DND-41 (cell line): ENCODE data around the gene MYLK3.

ENCODE experiments used
- ATAC-seq: fragments of 200-7000 bp; cut with Tn5 transposase; 3 replicates; pipeline ENCODE4 v1.9.1; 2021; ENCODE audit warnings: low read depth; ENCODE audit not compliant: insufficient read depth
- DNase-seq: peaks from one replicate; pipeline ENCODE4 v3.0.0-alpha.2; 2020
- H2AFZ ChIP-seq: 2 replicates; pipeline ENCODE4 v1.6.0; 2012; ENCODE audit warnings: low read depth, low read length
- H3K27ac ChIP-seq: 2 replicates; pipeline ENCODE4 v1.5.1; 2012; ENCODE audit warnings: low read length, inconsistent platforms
- H3K27me3 ChIP-seq: fragments of 200-600 bp; sonication (generic); 2 replicates; pipeline ENCODE4 v1.6.0; 2012; ENCODE audit warnings: low read length, mild to moderate bottlenecking, inconsistent platforms; ENCODE audit not compliant: insufficient read depth, poor library complexity
- H3K36me3 ChIP-seq: 2 replicates; pipeline ENCODE4 v1.5.1; 2012; ENCODE audit warnings: low read length, inconsistent platforms; ENCODE audit not compliant: insufficient read depth
- H3K4me1 ChIP-seq: 2 replicates; pipeline ENCODE4 v1.5.1; 2012; ENCODE audit warnings: mild to moderate bottlenecking, low read length; ENCODE audit not compliant: insufficient read depth
- H3K4me2 ChIP-seq: 2 replicates; pipeline ENCODE4 v1.6.0; 2012; ENCODE audit warnings: mild to moderate bottlenecking, moderate library complexity, low read length, inconsistent platforms; ENCODE audit not compliant: insufficient read depth
- H3K4me3 ChIP-seq, 2 experiments: fragments of 200-600 bp in 1 of 2; shearing (Covaris generic) in 1 of 2; 2 replicates each; pipeline ENCODE4 v1.5.1; 2012 to 2016; ENCODE audit warnings: inconsistent platforms in 2 of 2, low read length in 2 of 2, mild to moderate bottlenecking in 2 of 2, low read depth in 1 of 2, moderate library complexity in 1 of 2
- H3K79me2 ChIP-seq: 2 replicates; pipeline ENCODE4 v1.6.0; 2012; ENCODE audit warnings: low read length, inconsistent platforms; ENCODE audit not compliant: insufficient read depth
- H3K9ac ChIP-seq: 2 replicates; pipeline ENCODE4 v1.6.0; 2012; ENCODE audit warnings: low read depth, mild to moderate bottlenecking, inconsistent platforms, low read length, moderate library complexity
- H3K9me3 ChIP-seq: 2 replicates; pipeline ENCODE4 v1.5.1; 2012; ENCODE audit warnings: low read length, moderate library complexity, mild to moderate bottlenecking, inconsistent platforms; ENCODE audit not compliant: insufficient read depth, severe bottlenecking
- H4K20me1 ChIP-seq: 2 replicates; pipeline ENCODE4 v1.6.0; 2012; ENCODE audit warnings: low read length; ENCODE audit not compliant: insufficient read depth
- EZH2 ChIP-seq: IDR thresholded peaks from 3 replicates; pipeline ENCODE4 v1.6.1; 2012; ENCODE audit warnings: borderline replicate concordance, low read depth, mild to moderate bottlenecking, moderate library complexity, low read length, inconsistent platforms; ENCODE audit not compliant: severe bottlenecking
- TF ChIP-seq, protein P1 (sequence below): IDR thresholded peaks from 2 replicates; pipeline ENCODE4 v1.5.1; 2012; ENCODE audit warnings: borderline replicate concordance, low read length, moderate library complexity, mild to moderate bottlenecking; ENCODE audit not compliant: poor library complexity, severe bottlenecking; ENCODE audit errors: extremely low read depth

The MYLK3 gene

GRCh38 chr16:46763147-46763546, 15.0 kb upstream of the MYLK3 start:
- DNase-seq (no peak), ATAC-seq (no peak)
- no peak overlapping the region for H3K4me2 ChIP-seq
- no peaks in the 10 kb centered on the region for H4K20me1 ChIP-seq
- H3K9me3 ChIP-seq: no peaks in the 10 kb centered on the region
- no peaks in the 10 kb centered on the region for H3K79me2 ChIP-seq
- H3K9ac ChIP-seq: no peak overlapping the region
- no peak overlapping the region for H3K4me3 ChIP-seq
- no peak overlapping the region for H3K27ac ChIP-seq
- TF ChIP-seq EZH2: no peak
- H3K4me1 ChIP-seq: no peaks in the 10 kb centered on the region
- H3K27me3 ChIP-seq: no peaks in the 10 kb centered on the region
- H2AFZ ChIP-seq: no peak overlapping the region
- H3K36me3 ChIP-seq: no peaks in the 10 kb centered on the region

DNA sequence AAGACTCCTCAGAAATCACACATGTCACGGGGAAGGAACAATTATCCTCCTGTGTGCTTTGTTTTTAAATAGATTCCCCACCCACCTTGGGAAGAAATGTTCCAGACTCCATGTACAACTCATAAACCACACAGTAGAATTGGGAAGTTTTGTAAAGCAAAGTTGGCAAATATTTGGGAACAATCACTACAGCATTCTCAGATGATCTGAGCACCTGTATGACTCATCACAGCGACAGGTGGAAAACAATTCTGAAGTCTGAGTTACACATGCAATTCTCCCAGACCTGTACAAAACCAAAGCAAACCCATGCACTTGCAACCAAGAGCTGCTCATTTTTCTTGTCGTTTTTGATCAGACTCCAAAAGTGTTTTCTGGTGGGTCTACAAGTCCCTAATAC, 14.4 kb upstream of the MYLK3 start:
- ATAC-seq (no peak), DNase-seq (no peak)
- Histone ChIP-seq H2AFZ (no peak overlapping the region), H3K4me1 (no peaks in the 10 kb centered on the region), H3K36me3 (no peaks in the 10 kb centered on the region), H3K9ac (no peak overlapping the region), H3K79me2 (no peaks in the 10 kb centered on the region), H4K20me1 (no peaks in the 10 kb centered on the region), H3K4me2 (no peak overlapping the region), H3K27ac (no peak overlapping the region), H3K4me3 (no peak overlapping the region), H3K27me3 (no peaks in the 10 kb centered on the region), H3K9me3 (no peaks in the 10 kb centered on the region)
- TF ChIP-seq, protein P1, sequence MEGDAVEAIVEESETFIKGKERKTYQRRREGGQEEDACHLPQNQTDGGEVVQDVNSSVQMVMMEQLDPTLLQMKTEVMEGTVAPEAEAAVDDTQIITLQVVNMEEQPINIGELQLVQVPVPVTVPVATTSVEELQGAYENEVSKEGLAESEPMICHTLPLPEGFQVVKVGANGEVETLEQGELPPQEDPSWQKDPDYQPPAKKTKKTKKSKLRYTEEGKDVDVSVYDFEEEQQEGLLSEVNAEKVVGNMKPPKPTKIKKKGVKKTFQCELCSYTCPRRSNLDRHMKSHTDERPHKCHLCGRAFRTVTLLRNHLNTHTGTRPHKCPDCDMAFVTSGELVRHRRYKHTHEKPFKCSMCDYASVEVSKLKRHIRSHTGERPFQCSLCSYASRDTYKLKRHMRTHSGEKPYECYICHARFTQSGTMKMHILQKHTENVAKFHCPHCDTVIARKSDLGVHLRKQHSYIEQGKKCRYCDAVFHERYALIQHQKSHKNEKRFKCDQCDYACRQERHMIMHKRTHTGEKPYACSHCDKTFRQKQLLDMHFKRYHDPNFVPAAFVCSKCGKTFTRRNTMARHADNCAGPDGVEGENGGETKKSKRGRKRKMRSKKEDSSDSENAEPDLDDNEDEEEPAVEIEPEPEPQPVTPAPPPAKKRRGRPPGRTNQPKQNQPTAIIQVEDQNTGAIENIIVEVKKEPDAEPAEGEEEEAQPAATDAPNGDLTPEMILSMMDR: no peak
- no peak for TF ChIP-seq EZH2

GRCh38 chr16:46759309-46759708, 11.2 kb upstream of the MYLK3 start:
- TF ChIP-seq EZH2: no peak
- TF ChIP-seq, protein P1: no peak
- Histone ChIP-seq H2AFZ (no peak overlapping the region), H3K4me3 (no peak overlapping the region), H3K79me2 (no peaks in the 10 kb centered on the region), H3K9me3 (no peaks in the 10 kb centered on the region), H3K27ac (no peak overlapping the region), H3K4me2 (no peak overlapping the region), H3K9ac (no peak overlapping the region), H3K27me3 (no peaks in the 10 kb centered on the region), H3K4me1 (no peaks in the 10 kb centered on the region), H3K36me3 (no peaks in the 10 kb centered on the region), H4K20me1 (no peaks in the 10 kb centered on the region)
- DNase-seq (no peak), ATAC-seq (no peak)

DNA sequence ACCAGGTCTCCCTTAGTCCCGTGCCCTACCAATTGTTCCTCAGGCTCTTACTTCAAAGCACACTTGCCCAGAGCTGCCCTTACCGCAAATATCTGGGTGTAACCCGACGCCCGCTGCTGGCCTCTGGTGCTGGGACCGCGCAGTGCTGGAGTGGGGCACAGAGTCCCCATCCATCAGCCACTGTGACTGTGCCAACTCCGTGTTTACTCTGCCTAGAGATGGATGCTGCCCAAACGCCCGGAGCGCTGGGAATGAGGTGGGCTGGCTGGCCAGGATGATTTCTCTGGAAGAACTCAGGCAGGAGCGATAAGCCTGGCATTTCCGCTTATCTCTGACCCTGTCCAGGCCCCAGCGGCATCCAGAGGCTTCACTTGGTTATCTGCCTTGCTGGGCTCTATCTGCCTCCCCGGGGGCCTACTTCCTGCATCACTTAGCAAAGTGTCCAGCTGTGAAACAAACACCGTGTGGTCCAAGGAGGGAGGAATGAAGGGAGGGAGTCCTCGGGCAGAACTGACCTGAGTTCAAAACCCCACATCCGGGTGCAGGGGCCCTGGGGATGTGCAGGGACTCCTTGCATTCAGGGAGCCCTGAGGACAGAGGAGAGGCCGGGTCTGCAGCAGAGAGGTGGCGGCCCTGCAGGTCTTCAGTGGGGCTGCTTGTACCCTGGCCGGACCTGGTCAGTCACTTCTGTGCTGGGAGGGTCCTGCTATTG, 9.4 kb upstream of the MYLK3 start:
- H3K9ac ChIP-seq: no peak overlapping the region
- no peaks in the 10 kb centered on the region for H3K79me2 ChIP-seq
- no peaks in the 10 kb centered on the region for H3K27me3 ChIP-seq
- no peak overlapping the region for H3K27ac ChIP-seq
- TF ChIP-seq, protein P1: no peak
- TF ChIP-seq EZH2: no peak
- no peak overlapping the region for H2AFZ ChIP-seq
- no peaks in the 10 kb centered on the region for H3K36me3 ChIP-seq
- H3K4me3 ChIP-seq: no peak overlapping the region
- no peak for DNase-seq
- ATAC-seq: no peak
- H3K4me1 ChIP-seq: no peaks in the 10 kb centered on the region
- no peak overlapping the region for H3K4me2 ChIP-seq
- no peaks in the 10 kb centered on the region for H3K9me3 ChIP-seq
- H4K20me1 ChIP-seq: no peaks in the 10 kb centered on the region
